Left kidney (tissue), 2 donors: ENCODE measurements around the gene F5. TPM values are rescaled to one million over a fixed set of nuclear protein-coding genes. Genes with fewer than 3 reads are reported as not detected.
A peak's percentile ranks its signal among the peaks of the same experiment; 100 is the strongest.

ENCODE experiments used
- DNase-seq: peaks from one replicate; pipeline ENCODE4 v3.0.0-alpha.2; 2013
- polyA plus RNA-seq: library from polyadenylated mRNA; unstranded; fragments of 120-200 nt; gene quantifications from one replicate; pipeline ENCODE4 v1.2.1, GENCODE V29; 2013; ENCODE audit not compliant: insufficient read length

F5 gene
- polyA plus RNA-seq, 1 donor, result 5.7 TPM

- DNase-seq, result peak; percentile 67
These were observed 102.7 kb downstream of the F5 start for GRCh38 chr1:169483500-169483966.

GRCh38 chr1:169479363-169480066, 106.8 kb downstream of the F5 start:
- no peak for DNase-seq

- DNase-seq, result no peak
These were observed 108.1 kb downstream of the F5 start for GRCh38 chr1:169478094-169478672.

- no peak for DNase-seq
These were observed 110.4 kb downstream of the F5 start for GRCh38 chr1:169475806-169476387.

GRCh38 chr1:169474302-169474995, 111.8 kb downstream of the F5 start:
- no peak for DNase-seq

GRCh38 chr1:169473347-169473746, 112.9 kb downstream of the F5 start:
- DNase-seq, result no peak

GRCh38 chr1:169472738-169473137, 113.5 kb downstream of the F5 start:
- DNase-seq, result no peak

GRCh38 chr1:169468982-169469381, 117.3 kb downstream of the F5 start:
- no peak for DNase-seq

GRCh38 chr1:169466259-169467230, 119.7 kb downstream of the F5 start:
- DNase-seq, result no peak

- no peak for DNase-seq
These were observed 121.0 kb downstream of the F5 start for GRCh38 chr1:169465281-169465680.

Other genes starting within 250 kb of the F5 start
- 103 TPM for gene NME7, start 218.7 kb downstream of the F5 start, polyA plus RNA-seq
- gene BLZF1, start 218.3 kb downstream of the F5 start, polyA plus RNA-seq, result 32.2 TPM
- gene CCDC181, start 159.0 kb downstream of the F5 start, polyA plus RNA-seq, result 11.1 TPM
- 22.3 TPM for gene SLC19A2, start 100.5 kb downstream of the F5 start, polyA plus RNA-seq
- 4.4 TPM for gene SELP, start 43.6 kb upstream of the F5 start, polyA plus RNA-seq
- gene SELL, start 125.1 kb upstream of the F5 start, polyA plus RNA-seq, result 2.1 TPM
- gene SELE, start 147.6 kb upstream of the F5 start, polyA plus RNA-seq, result 0.52 TPM
- 15.8 TPM for gene METTL18, start 208.4 kb upstream of the F5 start, polyA plus RNA-seq